ENCODE results near the gene IGF2R.

GRCh38 chr6:159946912-159947311 lies 22.0 kb upstream of the IGF2R start:
- TF ChIP-seq GATA1 (IDR thresholded peaks at IDR 0.05; ENCODE audit: low read depth, low read length) (no peak), POLR2A (IDR thresholded peaks at IDR 0.05; ENCODE audit: low read length) (no peak)
